NCI-H2029 treated with DMSO at 0.1 percent for 48 hours (cell line): Measurements from ENCODE around the gene HOXC12.

ENCODE experiments used
- DNase-seq: peaks from one replicate; lab custom pipeline; 2025; lab: John Stamatoyannopoulos, UW

Gene HOXC12, protein sequence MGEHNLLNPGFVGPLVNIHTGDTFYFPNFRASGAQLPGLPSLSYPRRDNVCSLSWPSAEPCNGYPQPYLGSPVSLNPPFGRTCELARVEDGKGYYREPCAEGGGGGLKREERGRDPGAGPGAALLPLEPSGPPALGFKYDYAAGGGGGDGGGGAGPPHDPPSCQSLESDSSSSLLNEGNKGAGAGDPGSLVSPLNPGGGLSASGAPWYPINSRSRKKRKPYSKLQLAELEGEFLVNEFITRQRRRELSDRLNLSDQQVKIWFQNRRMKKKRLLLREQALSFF

GRCh38 chr12:53954694-53955035 lies at the start of gene HOXC12:
HOXC12 (plus strand) TSS chr12:53954903; CDS start chr12:53954930, 27 bp downstream.
- no peak for DNase-seq

DNA sequence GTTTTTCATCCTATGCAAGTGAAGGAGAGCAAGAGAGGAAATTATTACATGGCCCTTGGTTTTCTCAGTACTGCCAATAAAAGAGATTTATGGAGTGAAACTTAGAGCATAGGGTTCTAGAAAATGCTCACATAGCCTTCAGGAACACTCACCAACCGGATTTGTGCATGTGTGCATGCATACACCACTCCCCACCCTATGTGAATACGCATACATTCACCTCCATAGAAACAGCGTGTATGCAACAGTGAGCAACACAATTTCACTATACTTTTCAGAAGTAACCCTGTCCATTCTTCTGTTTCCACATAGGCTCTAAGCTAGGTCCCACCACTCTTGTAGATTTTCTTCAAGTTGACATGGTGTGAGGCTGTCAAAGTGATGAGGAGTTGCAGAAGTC lies 47.6 kb upstream of the HOXC12 start:
- no peak for DNase-seq

DNA sequence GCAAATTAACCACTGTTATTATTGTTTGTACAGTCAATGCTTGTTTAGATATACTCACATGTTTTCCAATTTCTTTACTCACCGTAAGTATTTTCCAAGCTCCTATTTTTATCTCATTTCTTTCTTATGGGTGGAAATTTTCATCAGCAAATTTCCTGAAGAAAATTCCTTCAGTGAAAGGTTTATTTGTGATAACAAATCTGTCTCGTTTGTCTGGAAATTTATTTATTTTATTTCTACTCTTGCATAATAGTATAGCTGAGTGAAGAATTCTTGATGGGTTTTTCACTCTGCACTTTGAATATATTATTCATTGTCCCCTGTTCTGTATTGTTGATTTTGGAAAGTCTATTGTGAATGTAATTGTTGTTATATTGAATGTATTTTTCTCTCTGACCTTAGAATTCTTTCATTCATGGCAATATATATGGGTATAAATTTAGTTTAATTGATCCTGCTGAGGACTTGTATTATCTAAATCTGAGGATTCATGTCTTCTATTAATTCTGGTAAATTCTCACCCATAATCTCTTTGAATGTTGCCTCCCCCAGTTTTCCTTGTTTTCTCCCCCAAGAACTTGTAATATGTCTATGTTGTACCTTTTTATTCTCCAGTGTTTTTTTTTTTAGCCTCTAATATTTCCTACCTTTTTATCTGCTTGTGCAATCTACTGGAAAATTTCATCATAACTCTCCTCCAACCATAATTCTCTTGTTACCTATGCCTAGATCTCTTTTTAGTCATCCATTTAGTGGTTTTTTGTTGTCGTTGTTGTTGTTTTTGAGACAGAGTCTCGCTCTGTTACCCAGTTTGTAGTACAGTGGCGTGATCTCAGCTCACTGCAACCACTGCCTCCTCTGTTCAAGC lies 37.7 kb upstream of the HOXC12 start:
- no peak for DNase-seq

GRCh38 chr12:53924521-53925405 lies 29.9 kb upstream of the HOXC12 start:
- no peak for DNase-seq

DNA sequence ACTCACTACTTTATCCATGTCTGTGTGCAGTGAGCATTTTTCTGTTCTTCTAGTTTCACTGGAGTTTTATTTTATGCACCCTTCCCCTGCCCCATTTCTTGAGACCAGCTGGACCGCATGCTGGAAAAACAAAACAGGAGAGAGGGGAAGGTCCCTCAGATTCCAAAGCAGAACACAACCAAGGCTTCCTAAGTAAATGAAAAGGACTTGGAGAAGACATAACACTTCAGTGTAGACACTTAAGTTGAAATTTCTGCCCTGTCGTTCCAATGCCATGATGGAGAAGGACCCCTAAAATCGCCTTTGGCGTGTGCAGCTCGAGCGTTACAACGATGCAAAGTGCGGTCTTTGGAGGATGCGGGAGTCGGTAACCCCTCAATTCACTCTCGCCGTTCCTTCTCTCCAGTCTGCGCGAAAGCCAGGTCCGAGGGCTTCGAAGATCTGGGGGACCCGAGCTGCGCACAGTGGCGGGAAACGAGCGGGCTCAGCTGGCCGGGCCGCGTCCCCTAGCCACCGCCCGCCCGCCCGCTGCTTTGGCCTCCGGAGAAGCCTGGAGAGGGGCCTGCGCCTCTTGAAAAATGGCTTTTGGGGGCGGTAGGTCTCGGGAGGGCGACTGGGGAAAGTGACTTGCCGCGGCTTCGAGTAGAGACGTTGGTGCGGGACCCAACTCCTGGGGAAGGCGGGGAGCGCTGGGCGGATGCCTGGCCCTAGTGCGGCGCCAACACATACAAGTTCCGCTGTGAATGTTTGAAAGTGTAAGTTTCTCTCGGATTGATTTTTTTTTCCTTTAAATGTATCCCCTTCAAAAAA lies 27.3 kb upstream of the HOXC12 start:
- DNase-seq: no peak

DNA sequence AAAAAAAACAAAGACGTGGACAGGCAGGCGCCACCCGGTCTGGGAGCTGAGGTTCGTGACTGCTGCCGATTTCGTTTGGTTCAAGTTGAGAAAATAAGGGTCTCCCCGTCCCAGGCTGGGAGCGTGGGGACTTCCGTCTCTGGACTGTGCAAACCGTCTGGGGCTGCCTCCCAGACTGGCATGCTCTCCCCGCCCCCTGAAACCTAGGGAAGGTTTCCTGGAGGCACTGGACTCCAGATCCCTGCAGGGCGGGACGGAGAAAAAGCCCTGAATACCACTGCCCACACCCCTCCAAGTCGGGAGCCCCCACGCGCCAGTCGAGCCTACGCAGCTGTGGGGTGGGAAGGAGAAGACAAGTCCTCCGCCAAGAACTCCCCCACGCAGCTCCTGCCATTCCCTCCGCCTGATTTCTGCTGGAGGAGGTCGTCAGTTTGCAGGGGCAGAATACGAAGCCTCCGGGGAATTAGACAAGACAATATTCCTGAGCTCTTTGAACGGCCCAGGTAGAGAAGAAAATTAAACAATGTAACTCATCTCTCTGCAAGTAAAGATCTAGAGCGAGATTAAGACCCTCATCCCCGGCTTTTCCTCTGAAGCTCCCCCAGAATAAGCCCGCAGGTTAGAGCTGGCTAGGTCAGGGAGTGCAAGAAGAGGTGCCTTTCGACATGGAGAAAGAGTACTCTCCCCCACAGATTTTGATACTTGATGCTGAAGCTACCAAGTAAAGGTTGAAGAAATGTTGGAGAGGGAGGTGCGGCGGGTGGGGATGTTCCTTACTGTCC lies 26.5 kb upstream of the HOXC12 start:
- DNase-seq: no peak

DNA sequence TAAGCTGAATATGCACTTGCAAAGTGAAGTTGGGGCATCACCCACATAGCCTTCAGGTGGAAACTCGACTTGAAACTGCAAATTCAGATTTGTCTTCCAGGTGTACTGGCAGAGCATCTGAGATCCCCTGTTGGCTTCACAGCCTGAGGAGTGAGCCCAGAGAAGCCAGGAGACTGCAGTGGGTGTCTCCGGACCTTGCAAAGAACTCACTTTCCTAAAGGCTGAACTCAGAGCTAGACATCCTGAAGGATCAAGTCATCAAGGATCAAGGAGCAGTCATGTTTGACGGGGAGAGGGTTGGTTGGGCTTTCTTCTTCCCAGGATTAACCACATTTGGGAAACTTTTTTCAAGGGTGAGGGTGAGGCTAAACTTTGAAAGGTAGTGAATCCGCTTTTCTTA lies 25.2 kb upstream of the HOXC12 start:
- no peak for DNase-seq

DNA sequence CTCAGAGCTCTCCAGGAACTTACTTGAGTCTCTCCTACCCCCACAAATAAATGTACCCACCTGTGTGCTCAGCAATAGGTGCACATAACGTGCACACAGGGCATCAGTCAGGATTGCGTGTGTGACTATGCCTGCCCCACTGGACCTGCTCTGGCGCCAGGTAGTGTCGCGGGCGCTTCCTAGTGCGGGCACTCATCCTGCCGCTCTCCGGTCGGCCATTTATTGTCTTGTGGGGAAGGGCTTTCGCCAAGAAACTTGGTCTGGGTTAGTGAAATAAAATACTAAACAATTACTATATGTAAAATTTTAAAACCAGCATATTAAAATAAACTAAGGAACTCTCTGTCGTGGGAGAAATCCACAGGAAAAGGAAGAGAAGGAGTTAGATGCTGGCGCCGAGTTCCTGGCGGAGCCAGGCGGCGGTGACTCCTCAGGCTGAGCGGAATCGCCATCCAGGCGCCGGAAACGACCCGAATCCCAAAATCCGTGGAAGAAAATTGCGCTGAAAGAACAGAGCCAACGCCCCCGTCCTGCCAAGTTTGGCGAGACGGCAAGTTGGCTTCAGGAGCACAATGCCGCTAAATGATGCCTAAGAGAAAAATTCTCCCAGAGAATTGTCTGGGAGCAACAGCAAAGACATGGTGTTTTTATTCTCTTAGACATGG lies 24.0 kb upstream of the HOXC12 start:
- no peak for DNase-seq

DNA sequence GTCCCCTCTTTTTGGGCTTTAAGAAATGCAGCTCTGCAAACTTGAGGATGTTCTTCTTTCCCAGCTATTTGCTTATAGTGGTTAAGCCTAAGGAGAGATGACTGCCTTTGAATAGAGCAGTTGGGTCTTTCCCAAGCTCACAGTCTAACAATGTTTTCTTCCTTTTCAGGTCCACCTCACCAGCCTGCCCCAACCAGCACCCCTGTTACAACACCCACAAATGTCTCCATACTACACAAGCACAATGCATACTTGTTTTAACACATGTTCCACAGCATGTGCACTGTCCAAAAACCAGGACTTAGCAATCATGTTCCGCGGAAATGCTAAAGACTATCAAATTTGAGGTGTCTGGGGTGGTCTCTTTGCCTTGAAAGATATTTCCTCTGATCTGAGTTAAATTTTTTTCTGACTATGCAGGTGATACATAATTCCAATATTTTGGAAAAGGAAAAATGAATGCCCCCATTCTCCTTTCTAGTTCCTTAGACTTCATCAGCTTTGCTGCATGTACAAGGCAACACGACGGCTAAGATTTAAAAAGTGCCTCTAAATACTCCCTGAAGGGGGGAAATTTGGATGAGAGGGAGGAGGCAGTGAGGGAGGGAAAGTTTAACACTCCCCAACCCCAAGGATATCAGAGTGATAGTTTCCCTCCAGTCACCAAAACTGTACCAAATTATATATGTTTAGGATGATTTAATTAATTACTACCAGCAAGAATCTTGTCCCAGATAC lies 22.7 kb upstream of the HOXC12 start:
- no peak for DNase-seq

GRCh38 chr12:53932915-53933314 lies 21.8 kb upstream of the HOXC12 start:
- no peak for DNase-seq

- DNase-seq: no peak
Measured at GRCh38 chr12:53935383-53936341, 19.0 kb upstream of the HOXC12 start.

DNA sequence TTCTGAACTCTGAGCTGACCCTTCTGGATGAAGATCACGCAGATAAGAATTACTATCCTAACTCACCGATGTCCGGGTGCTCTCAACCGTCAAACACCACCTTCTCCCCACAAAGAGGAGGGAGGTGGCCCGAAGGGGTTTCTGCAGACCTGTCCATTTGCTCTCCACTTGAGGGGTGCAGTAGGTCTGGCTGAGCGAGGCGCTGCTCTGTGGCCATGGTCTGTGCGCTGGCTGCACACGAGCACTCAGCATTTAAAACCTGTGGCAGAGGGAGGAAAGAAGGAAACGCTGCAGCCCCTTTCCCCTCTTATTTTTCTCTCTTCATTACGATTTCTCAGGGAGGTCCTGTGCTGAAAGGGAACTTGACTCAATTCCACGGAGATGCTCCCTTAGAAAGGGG lies 17.6 kb upstream of the HOXC12 start:
- DNase-seq: no peak

DNA sequence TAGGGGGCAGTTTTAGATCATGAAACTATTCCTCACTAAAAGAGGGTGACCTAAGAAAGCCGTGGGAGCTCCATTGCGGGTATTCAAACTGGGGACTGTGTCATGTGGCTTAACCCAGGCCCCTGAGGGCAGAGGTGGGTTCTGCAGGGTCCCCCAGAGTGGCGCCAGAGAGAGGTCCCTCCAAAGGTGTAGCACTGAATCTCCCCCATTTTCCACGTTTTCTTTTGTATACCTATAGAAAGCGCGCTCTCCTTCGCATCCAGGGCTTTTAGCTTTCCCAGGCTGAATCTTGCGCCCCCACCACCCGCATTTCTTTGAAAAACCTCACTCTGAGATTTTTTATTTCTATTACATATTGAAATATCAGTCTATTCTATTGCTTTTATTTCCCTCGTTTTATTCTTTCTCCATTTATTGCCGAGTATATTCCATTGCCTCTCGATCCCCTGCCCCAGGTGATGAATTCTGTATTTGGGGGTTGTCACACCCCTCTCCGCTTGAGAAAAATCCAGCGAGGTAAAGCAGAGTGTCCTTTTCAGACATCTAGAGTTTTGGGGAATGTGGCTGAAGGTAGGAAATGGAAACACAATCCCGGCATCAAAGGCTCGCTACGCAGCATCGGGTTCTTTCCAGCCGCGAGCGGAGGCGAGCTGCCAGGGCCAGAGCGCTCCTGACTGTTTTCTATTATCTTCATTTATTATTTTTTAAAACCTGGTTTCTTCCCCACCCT lies 16.9 kb upstream of the HOXC12 start:
- no peak for DNase-seq

GRCh38 chr12:53938326-53939140 lies 16.2 kb upstream of the HOXC12 start, which contains the start of gene HOXC13:
HOXC13 (plus strand) TSS chr12:53938831; CDS start chr12:53938907, 76 bp downstream.
- no peak for DNase-seq

DNA sequence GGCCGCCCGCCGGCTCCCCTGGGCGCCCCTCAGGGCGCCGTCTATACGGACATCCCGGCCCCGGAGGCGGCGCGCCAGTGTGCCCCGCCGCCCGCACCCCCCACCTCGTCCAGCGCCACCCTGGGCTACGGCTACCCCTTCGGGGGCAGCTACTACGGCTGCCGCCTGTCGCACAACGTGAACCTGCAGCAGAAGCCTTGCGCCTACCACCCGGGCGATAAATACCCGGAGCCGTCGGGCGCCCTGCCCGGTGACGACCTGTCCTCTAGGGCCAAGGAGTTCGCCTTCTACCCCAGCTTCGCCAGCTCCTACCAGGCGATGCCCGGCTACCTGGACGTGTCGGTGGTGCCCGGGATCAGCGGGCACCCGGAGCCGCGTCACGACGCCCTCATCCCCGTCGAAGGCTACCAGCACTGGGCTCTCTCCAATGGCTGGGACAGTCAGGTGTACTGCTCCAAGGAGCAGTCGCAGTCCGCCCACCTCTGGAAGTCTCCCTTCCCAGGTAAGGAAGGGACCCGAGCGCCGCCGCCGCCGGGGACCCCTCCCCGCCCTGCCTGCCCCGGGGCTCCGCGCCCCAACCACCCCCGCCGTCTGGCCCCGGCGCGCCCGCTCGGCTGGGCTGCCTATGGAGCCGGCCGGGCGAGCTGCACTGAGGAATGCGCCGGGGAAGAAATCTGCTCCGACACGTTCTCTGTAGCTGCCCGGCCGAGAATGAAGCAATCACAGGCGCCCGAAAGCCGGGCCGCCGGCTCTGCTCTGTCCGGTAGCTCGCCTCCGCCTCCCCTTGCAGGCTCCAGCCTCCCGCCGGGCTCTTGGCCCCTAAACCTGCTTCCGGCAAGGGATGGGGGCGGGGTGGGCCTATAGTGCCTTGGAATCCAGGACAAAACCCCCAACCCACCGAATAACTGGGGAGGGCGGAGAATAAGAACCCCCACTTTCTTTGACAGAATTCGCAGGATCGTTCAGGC lies 15.3 kb upstream of the HOXC12 start:
- DNase-seq: no peak
